ENCODE data around the gene ABCC8. TPM values are rescaled to one million over a fixed set of nuclear protein-coding genes. Genes with fewer than 3 reads are reported as not detected.

ABCC8 gene
- total RNA-seq, 1 donor from 2014 or later = not detected

- Mint-ChIP-seq H3K36me3 (ENCODE audit: low read depth) (no peaks in the 10 kb centered on the region), H3K27me3 (ENCODE audit: low read depth) (peaks cover 9% of the 10 kb centered on the region), H3K9me3 (ENCODE audit: low read depth) (peaks cover 5% of the 10 kb centered on the region), H3K27ac (ENCODE audit: unreplicated experiment) (no peak overlapping the region), H3K4me3 (ENCODE audit: unreplicated experiment) (no peak overlapping the region), H3K4me1 (ENCODE audit: low read depth) (peaks cover 10% of the 10 kb centered on the region)
- no peak for TF ChIP-seq CTCF (IDR thresholded peaks at IDR 0.05)
- DNase-seq (ENCODE audit: low spot score) = no peak
Observed at GRCh38 chr11:17408026-17408425, 68.6 kb downstream of the ABCC8 start.

GRCh38 chr11:17407575-17407974 is 69.1 kb downstream of the ABCC8 start:
- no peaks in the 10 kb centered on the region for H3K36me3 Mint-ChIP-seq (ENCODE audit: low read depth)
- H3K9me3 Mint-ChIP-seq (ENCODE audit: low read depth) = peaks cover 5% of the 10 kb centered on the region
- peaks cover 10% of the 10 kb centered on the region for H3K4me1 Mint-ChIP-seq (ENCODE audit: low read depth)
- peaks cover 9% of the 10 kb centered on the region for H3K27me3 Mint-ChIP-seq (ENCODE audit: low read depth)
- no peak for TF ChIP-seq CTCF (IDR thresholded peaks at IDR 0.05)
- H3K4me3 Mint-ChIP-seq (ENCODE audit: unreplicated experiment) = no peak overlapping the region
- no peak overlapping the region for H3K27ac Mint-ChIP-seq (ENCODE audit: unreplicated experiment)
- no peak for DNase-seq (ENCODE audit: low spot score)

GRCh38 chr11:17406818-17407149 is 69.9 kb downstream of the ABCC8 start:
- Mint-ChIP-seq H3K36me3 (ENCODE audit: low read depth) (no peaks in the 10 kb centered on the region), H3K9me3 (ENCODE audit: low read depth) (peaks cover 5% of the 10 kb centered on the region), H3K4me3 (ENCODE audit: unreplicated experiment) (no peak overlapping the region), H3K27ac (ENCODE audit: unreplicated experiment) (no peak overlapping the region), H3K4me1 (ENCODE audit: low read depth) (peaks cover 10% of the 10 kb centered on the region), H3K27me3 (ENCODE audit: low read depth) (peaks cover 8% of the 10 kb centered on the region)
- TF ChIP-seq CTCF (IDR thresholded peaks at IDR 0.05) = no peak
- peak; percentile 86 for DNase-seq (ENCODE audit: low spot score)

GRCh38 chr11:17406082-17406817 is 70.4 kb downstream of the ABCC8 start:
- H3K27ac Mint-ChIP-seq (ENCODE audit: unreplicated experiment) = peak overlapping the region; percentile 75
- no peak for TF ChIP-seq CTCF (IDR thresholded peaks at IDR 0.05)

GRCh38 chr11:17405232-17406005 is 71.2 kb downstream of the ABCC8 start:
- H3K4me3 Mint-ChIP-seq (ENCODE audit: unreplicated experiment) = peak overlapping the region; percentile 45
- H3K36me3 Mint-ChIP-seq (ENCODE audit: low read depth) = no peaks in the 10 kb centered on the region
- peak; percentile 71 for DNase-seq (ENCODE audit: low spot score)
- H3K9me3 Mint-ChIP-seq (ENCODE audit: low read depth) = peaks cover 5% of the 10 kb centered on the region
- H3K27ac Mint-ChIP-seq (ENCODE audit: unreplicated experiment) = peak overlapping the region; percentile 75
- H3K27me3 Mint-ChIP-seq (ENCODE audit: low read depth) = peaks cover 4% of the 10 kb centered on the region
- TF ChIP-seq CTCF (IDR thresholded peaks at IDR 0.05) = peak; percentile 24
- H3K4me1 Mint-ChIP-seq (ENCODE audit: low read depth) = peaks cover 10% of the 10 kb centered on the region

More at GRCh38 chr11:17406082-17406817, 70.4 kb downstream of the ABCC8 start:
- peaks cover 5% of the 10 kb centered on the region for H3K9me3 Mint-ChIP-seq (ENCODE audit: low read depth)
- no peaks in the 10 kb centered on the region for H3K36me3 Mint-ChIP-seq (ENCODE audit: low read depth)
- peaks cover 5% of the 10 kb centered on the region for H3K27me3 Mint-ChIP-seq (ENCODE audit: low read depth)
- DNase-seq (ENCODE audit: low spot score) = no peak
- H3K4me1 Mint-ChIP-seq (ENCODE audit: low read depth) = peaks cover 10% of the 10 kb centered on the region
- H3K4me3 Mint-ChIP-seq (ENCODE audit: unreplicated experiment) = no peak overlapping the region
